ENCODE results near the gene BCAN. TPM values are rescaled to one million over a fixed set of nuclear protein-coding genes. Genes with fewer than 3 reads are reported as not detected.
A peak's percentile ranks its signal among the peaks of the same experiment; 100 is the strongest.

BCAN gene
- polyA plus RNA-seq, 12 donors: 1.3 to 14.7 (median 2.4) TPM; not detected in 1

GRCh38 chr1:156643049-156643777 lies 1.3 kb downstream of the BCAN start:
- no peak for DNase-seq

GRCh38 chr1:156643778-156644092 lies 1.8 kb downstream of the BCAN start:
- no peak for DNase-seq

- no peak for DNase-seq
These were observed 2.2 kb downstream of the BCAN start for GRCh38 chr1:156644146-156644545.

- no peak for DNase-seq
These were observed 2.7 kb downstream of the BCAN start for GRCh38 chr1:156644640-156645039.

- no peak for DNase-seq
These were observed 3.1 kb downstream of the BCAN start for GRCh38 chr1:156645056-156645455.

- no peak for DNase-seq
These were observed 3.7 kb downstream of the BCAN start for GRCh38 chr1:156645666-156646065.

GRCh38 chr1:156646738-156647211 lies 4.9 kb downstream of the BCAN start:
- no peak for DNase-seq

GRCh38 chr1:156647351-156647750 lies 5.4 kb downstream of the BCAN start:
- DNase-seq: no peak

- DNase-seq: no peak
These were observed 6.6 kb downstream of the BCAN start for GRCh38 chr1:156648496-156648895.

GRCh38 chr1:156648951-156649350 lies 7.0 kb downstream of the BCAN start:
- DNase-seq: no peak

GRCh38 chr1:156652131-156652991 lies 10.4 kb downstream of the BCAN start:
- DNase-seq: no peak

- DNase-seq: no peak
These were observed 11.1 kb downstream of the BCAN start for GRCh38 chr1:156652992-156653355.

- DNase-seq: no peak
These were observed 12.8 kb downstream of the BCAN start for GRCh38 chr1:156654700-156655099.

GRCh38 chr1:156655151-156655903 lies 13.4 kb downstream of the BCAN start:
- no peak for DNase-seq

- DNase-seq: no peak
These were observed 14.1 kb downstream of the BCAN start for GRCh38 chr1:156655904-156656516.

GRCh38 chr1:156656806-156657740 lies 15.2 kb downstream of the BCAN start:
- peak; percentile 77 for DNase-seq

GRCh38 chr1:156657741-156658319 lies 15.9 kb downstream of the BCAN start:
- no peak for DNase-seq

- no peak for DNase-seq
These were observed 16.6 kb downstream of the BCAN start for GRCh38 chr1:156658496-156658895.

GRCh38 chr1:156658945-156659574 lies 17.1 kb downstream of the BCAN start:
- DNase-seq: no peak

- no peak for DNase-seq
These were observed 17.7 kb downstream of the BCAN start for GRCh38 chr1:156659661-156659987.
